Sigmoid colon (tissue), 7 donors: Measurements from ENCODE around the gene ALX1. TPM values are rescaled to one million over a fixed set of nuclear protein-coding genes. Genes with fewer than 3 reads are reported as not detected.

Experiments used
- DNase-seq: peaks from one replicate; pipeline ENCODE4 v3.0.0-alpha.2; 2019
- H3K27ac ChIP-seq, 4 donors: fragments of 200-600 bp; sonication (generic); one replicate each; pipeline ENCODE4 v1.5.1; 2016 to 2019; ENCODE audit warnings: mild to moderate bottlenecking in 1 of 4
- H3K27me3 ChIP-seq, 3 donors: fragments of 200-600 bp; sonication (generic); one replicate each; pipeline ENCODE4 v1.5.1; 2019; ENCODE audit warnings: mild to moderate bottlenecking in 1 of 3
- H3K36me3 ChIP-seq, 4 donors: fragments of 200-600 bp; sonication (generic); one replicate each; pipeline ENCODE4 v1.5.1; 2016 to 2019
- H3K4me1 ChIP-seq, 4 donors: fragments of 200-600 bp; sonication (generic); one replicate each; pipeline ENCODE4 v1.5.1; 2017 to 2019
- H3K4me3 ChIP-seq, 4 donors: fragments of 200-600 bp; sonication (generic); one replicate each; pipeline ENCODE4 v1.5.1; 2017 to 2019; ENCODE audit warnings: mild to moderate bottlenecking in 2 of 4, moderate library complexity in 1 of 4
- H3K9me3 ChIP-seq, 4 donors: fragments of 200-600 bp in 3 of 4; sonication (generic) in 3 of 4; one replicate each; pipeline versions ENCODE4 v1.5.1 to v1.6.1; 2013 to 2019
- CTCF ChIP-seq, 4 experiments: fragments of 450-650 bp in 3 of 4; fragments of 200-600 bp in 1 of 4; IDR thresholded peaks; one replicate each; pipeline ENCODE4 v1.5.1; 2016 to 2019; ENCODE audit warnings: antibody characterized with exemption in 4 of 4, mild to moderate bottlenecking in 3 of 4, moderate library complexity in 2 of 4
- EP300 ChIP-seq, 4 donors: sonication (generic); formaldehyde crosslinking; IDR thresholded peaks; one replicate each; pipeline ENCODE4 v1.6.1; 2017; ENCODE audit warnings: antibody characterized with exemption in 4 of 4
- POLR2A ChIP-seq, 2 donors: fragments of 450-650 bp; IDR thresholded peaks; one replicate each; pipeline ENCODE4 v1.6.1; 2016; ENCODE audit warnings: antibody characterized with exemption in 2 of 2, mild to moderate bottlenecking in 2 of 2, moderate library complexity in 2 of 2
- POLR2AphosphoS5 ChIP-seq, 4 donors: sonication (generic); formaldehyde crosslinking; IDR thresholded peaks; one replicate each; pipeline ENCODE4 v1.6.1; 2017; ENCODE audit warnings: antibody characterized with exemption in 4 of 4
- WGBS, 2 donors: extraction: QIAGEN DNeasy Blood & Tissue Kit; methylation state at CpG; one replicate each; pipeline ENCODE4 v1.1.7; 2013; 5-methylcytosine and 5-hydroxymethylcytosine counted together
- intact Hi-C: fragments of 100-400 bp; cut with DNase I; formaldehyde crosslinking; loops from one replicate; pipeline ENCODE4 v1.15.1; 2023
- polyA plus RNA-seq, 3 donors: library from polyadenylated mRNA; stranded (reverse); fragments of 200-250 nt; gene quantifications; one replicate each; pipeline ENCODE4 v1.2.3, GENCODE V29; 2013
- total RNA-seq, 4 donors: library from RNA; depleted of rRNA; stranded (reverse); fragments of >200 nt; gene quantifications; one replicate each; pipeline ENCODE4 v1.1.0, GENCODE V29; 2016
- donor health status: healthy with polysubstance abuse.
- donor health status: Bipolar disorder and iron deficiency.
- donor health status: healthy.

The ALX1 gene
- total and polyA plus RNA-seq, 7 donors: 0.33 TPM; not detected in 6

- H3K36me3 ChIP-seq: no peaks in the 10 kb centered on the region
- 9 to 28% methylated on average over 44 of the region's 44 CpGs for WGBS, 2 donors
- H3K4me3 ChIP-seq: peak overlapping the region in 3 of 4 donors; percentile 29 to 43 (median 37)
- no peaks in the 10 kb centered on the region for H3K9me3 ChIP-seq
- TF ChIP-seq POLR2A (IDR thresholded peaks at IDR 0.05): no peak
- no peak for TF ChIP-seq POLR2AphosphoS5 (IDR thresholded peaks at IDR 0.05)
- TF ChIP-seq EP300 (IDR thresholded peaks at IDR 0.05): no peak
- TF ChIP-seq CTCF (IDR thresholded peaks at IDR 0.05): no peak
- intact Hi-C loops: no loop called here
- peaks cover 49 to 100% (median 97%) of the 10 kb centered on the region in 3 donors for H3K27me3 ChIP-seq
- H3K4me1 ChIP-seq: peaks cover 0 to 23% (median 21%) of the 10 kb centered on the region in 4 donors
- DNase-seq: peak; percentile 61
- no peak overlapping the region for H3K27ac ChIP-seq
These were observed 413 bp upstream of the ALX1 start for GRCh38 chr12:85279449-85280164.

- H3K9me3 ChIP-seq: no peaks in the 10 kb centered on the region
- intact Hi-C loops: no loop called here
- H3K27me3 ChIP-seq: peaks cover 49 to 98% (median 82%) of the 10 kb centered on the region in 3 donors
- H3K4me3 ChIP-seq: peak overlapping the region in 3 of 4 donors; percentile 29 to 43 (median 37)
- no peak for DNase-seq
- WGBS, 2 donors: 6 to 7% methylated on average over 15 of the region's 15 CpGs
- no peaks in the 10 kb centered on the region for H3K36me3 ChIP-seq
- H3K4me1 ChIP-seq: peaks cover 0 to 23% (median 21%) of the 10 kb centered on the region in 4 donors
- H3K27ac ChIP-seq: no peak overlapping the region
- no peak for TF ChIP-seq POLR2A (IDR thresholded peaks at IDR 0.05)
- peak in 2 of 4 donors; percentile 25 to 56 for TF ChIP-seq POLR2AphosphoS5 (IDR thresholded peaks at IDR 0.05)
- TF ChIP-seq EP300 (IDR thresholded peaks at IDR 0.05): no peak
- no peak for TF ChIP-seq CTCF (IDR thresholded peaks at IDR 0.05)
These were observed 1.1 kb downstream of the ALX1 start for GRCh38 chr12:85280984-85281630.

- Histone ChIP-seq H3K4me1 (peaks cover 0 to 23% (median 21%) of the 10 kb centered on the region in 4 donors), H3K36me3 (no peaks in the 10 kb centered on the region), H3K4me3 (no peak overlapping the region), H3K9me3 (no peaks in the 10 kb centered on the region), H3K27me3 (peaks cover 49 to 98% (median 77%) of the 10 kb centered on the region in 3 donors), H3K27ac (no peak overlapping the region)
- TF ChIP-seq CTCF (IDR thresholded peaks at IDR 0.05): no peak
- TF ChIP-seq EP300 (IDR thresholded peaks at IDR 0.05): no peak
- no peak for TF ChIP-seq POLR2AphosphoS5 (IDR thresholded peaks at IDR 0.05)
- TF ChIP-seq POLR2A (IDR thresholded peaks at IDR 0.05): no peak
- intact Hi-C loops: no loop called here
- no peak for DNase-seq
- 9 to 10% methylated on average over 11 of the region's 11 CpGs for WGBS, 2 donors
These were observed 1.8 kb downstream of the ALX1 start for GRCh38 chr12:85281636-85282312.

GRCh38 chr12:85283560-85283959, 3.5 kb downstream of the ALX1 start:
- TF ChIP-seq CTCF (IDR thresholded peaks at IDR 0.05) (no peak), EP300 (IDR thresholded peaks at IDR 0.05) (no peak), POLR2AphosphoS5 (IDR thresholded peaks at IDR 0.05) (no peak), POLR2A (IDR thresholded peaks at IDR 0.05) (no peak)
- 38 to 49% methylated on average over 6 of the region's 6 CpGs for WGBS, 2 donors

More at GRCh38 chr12:85283560-85283959, 3.5 kb downstream of the ALX1 start:
- Histone ChIP-seq H3K27me3 (peaks cover 37 to 86% (median 60%) of the 10 kb centered on the region in 3 donors), H3K9me3 (no peaks in the 10 kb centered on the region), H3K27ac (no peak overlapping the region), H3K4me1 (peaks cover 0 to 23% (median 21%) of the 10 kb centered on the region in 4 donors), H3K36me3 (no peaks in the 10 kb centered on the region), H3K4me3 (no peak overlapping the region)
- intact Hi-C loops: no loop called here
- no peak for DNase-seq
